ENCODE measurements around the gene SORBS1. TPM values are rescaled to one million over a fixed set of nuclear protein-coding genes. Genes with fewer than 3 reads are reported as not detected.

SORBS1 gene
- total and polyA plus RNA-seq, 9 of the 15 experiments (the other 6 are each of a cell fraction or from before 2014, with no cell fraction given) = 2.0 to 13.3 (median 6.5) TPM

GRCh38 chr10:95389176-95389575, 172.0 kb downstream of the SORBS1 start (continued):
- no peak for TF ChIP-seq ESRRA (IDR thresholded peaks at IDR 0.05; ENCODE audit: borderline replicate concordance, low read depth)
- no peak for TF ChIP-seq PURB (CRISPR knock-in tag; IDR thresholded peaks at IDR 0.05; ENCODE audit: low read depth)

GRCh38 chr10:95388539-95388938, 172.6 kb downstream of the SORBS1 start:
- ChIA-PET POLR2A (interaction anchor here (1.1 to 1.5 kb wide), 2 partner anchors 11 to 215 kb away, joined by 3 to 6 read pairs; no protein-coding TSS in a partner anchor), CTCF (ENCODE audit: low intra/inter-chr PET ratio) (no interaction called here)
- Histone ChIP-seq H3K27me3 (ENCODE audit: control insufficient read depth in 2 of 2, insufficient read depth in 2 of 2, low read length in 2 of 2) (no peaks in the 10 kb centered on the region), H2AFZ (ENCODE audit: low read depth, low read length) (no peak overlapping the region), H3K79me2 (ENCODE audit: control insufficient read depth, insufficient read depth, low read length) (no peaks in the 10 kb centered on the region), H3K9me1 (ENCODE audit: control insufficient read depth, insufficient read depth, low read length) (no peaks in the 10 kb centered on the region), H3K9me3 (replicated peaks; ENCODE audit: control insufficient read depth, insufficient read depth, low read depth, low read length) (no peaks in the 10 kb centered on the region), H4K20me1 (replicated peaks; ENCODE audit: control insufficient read depth, insufficient read depth, low read length) (no peaks in the 10 kb centered on the region), H3K4me3 (no peak overlapping the region), H3K9ac (ENCODE audit: insufficient read depth in 1 of 2, low read depth in 2 of 2, low read length in 2 of 2) (no peak overlapping the region), H3K4me1 (replicated peaks in 1 of 2; ENCODE audit: control insufficient read depth in 2 of 2, insufficient read depth in 2 of 2, low read length in 2 of 2) (peaks cover 3% of the 10 kb centered on the region in 2 experiments; a peak in 3 of 5 replicates), H3K36me3 (ENCODE audit: control insufficient read depth, insufficient read depth, low read length) (0 out of 3 replicates have a peak, but pooled peaks cover 2% of the 10 kb centered on the region), H3K27ac (ENCODE audit: extremely low read depth, low read depth, low read length) (no peak overlapping the region), H3K4me2 (ENCODE audit: insufficient read depth, low read length) (no peak overlapping the region)
- BruUV-seq (replicated peaks) = no TSS peak
- in situ Hi-C loops (cut with MboI) = loop anchor here (25.0 kb wide), 1 partner anchor 449 kb away; no protein-coding TSS in a partner anchor
- ATAC-seq = no peak
- intact Hi-C loops (cut with micrococcal nuclease) = no loop called here
- no peak for TF ChIP-seq ZNF444 (CRISPR knock-in tag; IDR thresholded peaks at IDR 0.05)
- TF ChIP-seq DDX20 (tag; IDR thresholded peaks at IDR 0.05; ENCODE audit: low read depth) = no peak
- no peak for TF ChIP-seq ESRRA (IDR thresholded peaks at IDR 0.05; ENCODE audit: borderline replicate concordance, low read depth)
- no peak for TF ChIP-seq SRF (CRISPR knock-in tag; IDR thresholded peaks at IDR 0.05)
- WGBS (ENCODE audit: insufficient coverage, low coverage, missing lambda C conversion rate) = 19% methylated on average over 1 of the region's 1 CpG
- DNase-seq (ENCODE audit: extremely low read depth in 1 of 4, low spot score in 3 of 4) = no peak
- no peak for FAIRE-seq
